Measurements from ENCODE around the gene IER3. TPM values are rescaled to one million over a fixed set of nuclear protein-coding genes. Genes with fewer than 3 reads are reported as not detected.

IER3 gene
- total and polyA plus RNA-seq, 2 of the 13 experiments (the other 11 are each of a cell fraction or from before 2014, with no cell fraction given): 51.1 to 131 TPM

DNA sequence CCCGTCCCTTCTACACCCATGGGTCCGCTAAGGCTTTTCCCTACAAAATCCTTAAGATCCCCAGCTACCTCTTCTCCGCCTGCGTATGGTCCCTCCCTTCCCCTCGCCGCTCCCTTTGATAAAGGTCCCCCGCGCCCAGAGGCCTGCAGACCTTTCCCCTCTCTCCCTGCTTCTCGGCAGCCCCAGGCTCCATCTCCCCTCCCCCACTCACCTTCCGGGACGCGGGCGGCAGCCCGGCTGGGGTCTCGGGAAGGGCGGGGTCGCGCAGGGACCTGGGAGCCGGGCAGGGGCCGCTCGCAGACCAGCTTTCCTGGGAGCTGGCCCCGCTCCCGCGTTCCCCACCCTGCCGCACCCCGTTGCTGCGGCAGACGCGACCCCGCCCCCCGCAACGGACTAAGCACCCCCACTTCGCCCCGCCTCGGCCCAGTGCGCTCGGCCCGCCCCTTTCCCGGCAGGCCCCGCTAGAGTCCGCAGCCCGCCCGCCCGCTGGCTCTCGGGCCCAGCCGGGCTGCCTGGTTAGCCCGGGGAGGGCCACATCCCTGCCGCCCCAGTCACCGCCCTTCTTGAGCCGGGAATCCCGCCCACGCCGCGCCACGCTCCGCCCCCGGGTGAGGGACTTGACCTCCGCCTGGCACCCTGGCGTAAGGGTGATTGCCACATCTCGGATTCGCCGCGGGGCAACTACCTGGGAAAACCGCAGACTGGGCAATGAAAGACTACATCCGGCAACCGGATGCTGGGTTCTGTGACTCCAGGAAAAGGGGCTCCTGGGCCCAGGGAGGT, 1.8 kb downstream of the IER3 start, which contains the start of gene FLOT1 (continued):
- TF ChIP-seq SETDB1 (CRISPR knock-in tag; IDR thresholded peaks at IDR 0.05; ENCODE audit: borderline replicate concordance) (no peak), HMG20B (CRISPR knock-in tag; conservative IDR thresholded peaks at IDR 0.05) (peak; percentile 74), AKAP8 (CRISPR knock-in tag; IDR thresholded peaks at IDR 0.05) (peak; percentile 100), NFATC3 (CRISPR knock-in tag; IDR thresholded peaks at IDR 0.05) (peak; percentile 97), MED1 (CRISPR knock-in tag; IDR thresholded peaks at IDR 0.05) (peak; percentile 80), TRIM24 (CRISPR knock-in tag; IDR thresholded peaks at IDR 0.05) (no peak; the same call in 1 of the 2 replicates), FOXA3 (CRISPR knock-in tag; IDR thresholded peaks at IDR 0.05) (peak; percentile 76), SP2 (CRISPR knock-in tag; IDR thresholded peaks at IDR 0.05) (peak; percentile 59), RARA (CRISPR knock-in tag; IDR thresholded peaks at IDR 0.05) (peak; percentile 99), TCF7 (IDR thresholded peaks at IDR 0.05; ENCODE audit: low read depth) (no peak), SP1 (IDR thresholded peaks at IDR 0.05) (no peak), SP1 (CRISPR knock-in tag; IDR thresholded peaks at IDR 0.05) (peak; percentile 85), POLR2AphosphoS5 (IDR thresholded peaks at IDR 0.05; ENCODE audit: low read depth, low read length) (peak; percentile 43), REPIN1 (CRISPR knock-in tag; IDR thresholded peaks at IDR 0.05; ENCODE audit: borderline replicate concordance, low read depth) (no peak; the same call in none of the 2 replicates), ZNF749 (CRISPR knock-in tag; IDR thresholded peaks at IDR 0.05; ENCODE audit: borderline replicate concordance) (peak; percentile 96), KLF15 (CRISPR knock-in tag; IDR thresholded peaks at IDR 0.05; ENCODE audit: borderline replicate concordance) (no peak), ATF7 (IDR thresholded peaks at IDR 0.05) (no peak), ATF7 (CRISPR knock-in tag; IDR thresholded peaks at IDR 0.05) (no peak; the same call in 1 of the 2 replicates), TCF12 (IDR thresholded peaks at IDR 0.05) (no peak), TCF12 (CRISPR knock-in tag; IDR thresholded peaks at IDR 0.05) (peak; percentile 94), EZH2 (conservative IDR thresholded peaks at IDR 0.05; ENCODE audit: low read depth, low read length) (no peak), HDAC6 (IDR thresholded peaks at IDR 0.05; ENCODE audit: low read depth, low read length) (no peak)
- TF ChIP-seq, protein P1, sequence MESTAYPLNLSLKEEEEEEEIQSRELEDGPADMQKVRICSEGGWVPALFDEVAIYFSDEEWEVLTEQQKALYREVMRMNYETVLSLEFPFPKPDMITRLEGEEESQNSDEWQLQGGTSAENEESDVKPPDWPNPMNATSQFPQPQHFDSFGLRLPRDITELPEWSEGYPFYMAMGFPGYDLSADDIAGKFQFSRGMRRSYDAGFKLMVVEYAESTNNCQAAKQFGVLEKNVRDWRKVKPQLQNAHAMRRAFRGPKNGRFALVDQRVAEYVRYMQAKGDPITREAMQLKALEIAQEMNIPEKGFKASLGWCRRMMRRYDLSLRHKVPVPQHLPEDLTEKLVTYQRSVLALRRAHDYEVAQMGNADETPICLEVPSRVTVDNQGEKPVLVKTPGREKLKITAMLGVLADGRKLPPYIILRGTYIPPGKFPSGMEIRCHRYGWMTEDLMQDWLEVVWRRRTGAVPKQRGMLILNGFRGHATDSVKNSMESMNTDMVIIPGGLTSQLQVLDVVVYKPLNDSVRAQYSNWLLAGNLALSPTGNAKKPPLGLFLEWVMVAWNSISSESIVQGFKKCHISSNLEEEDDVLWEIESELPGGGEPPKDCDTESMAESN (CRISPR knock-in tag; conservative IDR thresholded peaks at IDR 0.05): peak; percentile 99
- TF ChIP-seq, protein P2, sequence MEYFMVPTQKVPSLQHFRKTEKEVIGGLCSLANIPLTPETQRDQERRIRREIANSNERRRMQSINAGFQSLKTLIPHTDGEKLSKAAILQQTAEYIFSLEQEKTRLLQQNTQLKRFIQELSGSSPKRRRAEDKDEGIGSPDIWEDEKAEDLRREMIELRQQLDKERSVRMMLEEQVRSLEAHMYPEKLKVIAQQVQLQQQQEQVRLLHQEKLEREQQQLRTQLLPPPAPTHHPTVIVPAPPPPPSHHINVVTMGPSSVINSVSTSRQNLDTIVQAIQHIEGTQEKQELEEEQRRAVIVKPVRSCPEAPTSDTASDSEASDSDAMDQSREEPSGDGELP (IDR thresholded peaks at IDR 0.05; ENCODE audit: borderline replicate concordance, low read depth): peak; percentile 60; the same call in 1 of the 2 replicates
- TF ChIP-seq, protein P3, sequence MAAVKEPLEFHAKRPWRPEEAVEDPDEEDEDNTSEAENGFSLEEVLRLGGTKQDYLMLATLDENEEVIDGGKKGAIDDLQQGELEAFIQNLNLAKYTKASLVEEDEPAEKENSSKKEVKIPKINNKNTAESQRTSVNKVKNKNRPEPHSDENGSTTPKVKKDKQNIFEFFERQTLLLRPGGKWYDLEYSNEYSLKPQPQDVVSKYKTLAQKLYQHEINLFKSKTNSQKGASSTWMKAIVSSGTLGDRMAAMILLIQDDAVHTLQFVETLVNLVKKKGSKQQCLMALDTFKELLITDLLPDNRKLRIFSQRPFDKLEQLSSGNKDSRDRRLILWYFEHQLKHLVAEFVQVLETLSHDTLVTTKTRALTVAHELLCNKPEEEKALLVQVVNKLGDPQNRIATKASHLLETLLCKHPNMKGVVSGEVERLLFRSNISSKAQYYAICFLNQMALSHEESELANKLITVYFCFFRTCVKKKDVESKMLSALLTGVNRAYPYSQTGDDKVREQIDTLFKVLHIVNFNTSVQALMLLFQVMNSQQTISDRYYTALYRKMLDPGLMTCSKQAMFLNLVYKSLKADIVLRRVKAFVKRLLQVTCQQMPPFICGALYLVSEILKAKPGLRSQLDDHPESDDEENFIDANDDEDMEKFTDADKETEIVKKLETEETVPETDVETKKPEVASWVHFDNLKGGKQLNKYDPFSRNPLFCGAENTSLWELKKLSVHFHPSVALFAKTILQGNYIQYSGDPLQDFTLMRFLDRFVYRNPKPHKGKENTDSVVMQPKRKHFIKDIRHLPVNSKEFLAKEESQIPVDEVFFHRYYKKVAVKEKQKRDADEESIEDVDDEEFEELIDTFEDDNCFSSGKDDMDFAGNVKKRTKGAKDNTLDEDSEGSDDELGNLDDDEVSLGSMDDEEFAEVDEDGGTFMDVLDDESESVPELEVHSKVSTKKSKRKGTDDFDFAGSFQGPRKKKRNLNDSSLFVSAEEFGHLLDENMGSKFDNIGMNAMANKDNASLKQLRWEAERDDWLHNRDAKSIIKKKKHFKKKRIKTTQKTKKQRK (IDR thresholded peaks at IDR 0.05; ENCODE audit: low read length): no peak
